Skin of body (tissue), 2 donors: ENCODE data around the gene PASD1. TPM values are rescaled to one million over a fixed set of nuclear protein-coding genes. Genes with fewer than 3 reads are reported as not detected.
"Not testable (repeated sequence)": the region's sequence is repeated elsewhere in the genome, so short reads cannot be mapped to it uniquely, and the experiment has no call there.

ENCODE experiments used
- DNase-seq: peaks from one replicate; lab custom pipeline; 2025; lab: John Stamatoyannopoulos, UW
- total RNA-seq: library from RNA; depleted of rRNA; stranded (reverse); fragments of >200 nt; gene quantifications from one replicate; pipeline ENCODE4 v1.2.3, GENCODE V29; 2014

Gene PASD1
- total RNA-seq: not detected

GRCh38 chrX:151563449-151563848 is at the start of gene PASD1:
Gene PASD1 (plus strand): TSS chrX:151563675. CDS start chrX:151601554, 37,879 bp downstream.
- no peak for DNase-seq

DNA sequence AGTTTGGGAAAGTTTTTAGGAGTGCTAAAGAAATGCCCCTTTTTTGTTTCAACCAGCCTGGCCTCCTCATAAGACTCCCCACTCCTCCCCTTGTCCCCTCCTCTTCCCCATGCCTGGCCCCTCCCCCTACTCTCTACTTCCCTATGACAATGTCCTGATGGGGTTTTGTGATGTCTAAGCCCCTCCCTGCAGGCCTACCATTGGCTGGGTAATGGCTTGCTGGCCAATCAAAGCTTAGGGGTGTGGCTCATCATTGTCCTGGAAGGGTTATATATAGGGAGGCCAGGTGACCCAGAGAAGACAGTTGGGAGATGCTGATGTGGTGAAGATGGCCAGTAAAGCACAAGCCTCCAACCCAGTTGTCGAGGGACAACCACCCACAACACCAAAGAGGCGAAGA is 48.2 kb upstream of the PASD1 start:
- DNase-seq: no peak

- no peak for DNase-seq
These were observed 46.8 kb upstream of the PASD1 start for GRCh38 chrX:151516538-151517187.

DNA sequence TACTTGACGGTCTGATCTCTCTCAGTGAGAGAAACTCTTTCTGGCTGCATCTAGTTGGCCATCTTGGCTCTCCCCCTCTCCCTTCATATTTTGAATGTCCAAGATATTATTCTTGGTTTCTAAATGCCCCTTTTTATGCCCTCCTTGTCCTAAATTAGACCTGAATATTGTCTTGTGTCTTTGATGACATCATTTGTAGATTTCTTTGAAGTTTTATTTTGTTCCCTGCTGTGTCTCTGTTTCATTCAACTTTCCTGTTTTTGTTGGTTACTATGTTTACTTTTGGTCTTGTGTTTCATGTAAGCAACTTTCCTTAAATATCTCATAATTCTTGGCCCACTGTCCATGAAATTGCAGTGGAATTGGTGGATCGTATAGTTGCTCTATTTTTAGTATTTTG is 46.1 kb upstream of the PASD1 start:
- no peak for DNase-seq

- DNase-seq: no peak
These were observed 40.1 kb upstream of the PASD1 start for GRCh38 chrX:151523351-151523750.

DNA sequence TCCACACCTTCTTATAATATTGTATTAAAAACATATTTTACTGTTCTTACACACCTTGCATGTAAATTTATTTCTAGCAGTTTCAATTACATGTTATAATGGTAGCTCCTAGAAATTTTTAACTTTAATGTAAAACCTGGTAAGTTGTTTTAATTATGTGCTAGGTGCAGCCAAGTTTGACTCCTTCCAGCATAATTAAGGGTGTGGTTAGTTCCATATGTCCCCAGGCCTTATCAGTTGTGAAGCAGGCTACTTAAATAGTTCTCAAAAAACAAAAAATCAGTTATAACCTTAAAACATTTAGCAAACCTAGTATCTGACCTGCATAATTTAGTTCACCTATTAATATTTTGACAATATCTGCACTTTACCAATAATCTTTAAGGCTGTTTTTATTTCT is 26.9 kb upstream of the PASD1 start:
- DNase-seq: no peak

GRCh38 chrX:151537572-151537971 is 25.9 kb upstream of the PASD1 start:
- DNase-seq: no peak

GRCh38 chrX:151538190-151539122 is 25.0 kb upstream of the PASD1 start:
- DNase-seq: no peak

- DNase-seq: no peak
These were observed 19.8 kb upstream of the PASD1 start for GRCh38 chrX:151543706-151544105.

DNA sequence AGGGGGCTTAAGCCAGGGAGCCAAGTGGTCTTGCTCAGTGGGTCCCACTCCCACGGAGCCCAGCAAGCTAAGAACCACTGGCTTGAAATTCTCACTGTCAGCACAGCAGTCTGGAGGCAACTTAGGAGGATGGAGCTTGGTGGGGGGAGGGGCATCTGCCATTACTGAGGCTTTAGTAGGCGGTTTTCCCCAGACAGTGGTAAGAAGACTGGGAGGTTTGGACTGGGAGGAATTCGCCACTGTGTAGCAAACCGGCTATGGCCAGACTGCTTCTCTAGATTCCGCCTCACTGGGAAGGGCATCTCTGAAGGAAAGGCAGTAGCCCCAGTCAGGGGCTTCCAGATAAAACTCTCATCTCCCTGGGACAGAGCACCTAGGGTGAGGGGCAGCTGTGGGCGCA is 17.2 kb upstream of the PASD1 start:
- not testable (repeated sequence) for DNase-seq

DNA sequence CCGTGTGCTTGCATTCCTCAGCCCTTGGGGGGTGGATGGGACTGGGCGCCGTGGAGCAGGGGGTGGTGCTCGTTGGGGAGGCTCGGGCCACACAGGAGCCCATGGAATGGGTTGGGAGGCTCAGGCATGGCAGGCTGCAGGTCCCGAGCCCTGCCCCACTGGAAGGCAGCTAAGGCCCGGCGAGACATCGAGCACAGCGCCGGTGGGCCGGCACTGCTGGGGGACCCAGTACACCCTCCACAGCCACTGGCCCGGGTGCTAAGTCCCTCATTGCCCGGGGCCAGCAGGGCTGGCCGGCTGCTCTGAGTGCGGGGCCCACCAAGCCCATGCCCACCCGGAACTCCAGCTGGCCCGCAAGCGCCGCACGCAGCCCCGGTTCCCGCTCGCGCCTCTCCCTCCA is 12.3 kb upstream of the PASD1 start:
- DNase-seq: not testable (repeated sequence)

GRCh38 chrX:151552743-151553142 is 10.7 kb upstream of the PASD1 start:
- no peak for DNase-seq

DNA sequence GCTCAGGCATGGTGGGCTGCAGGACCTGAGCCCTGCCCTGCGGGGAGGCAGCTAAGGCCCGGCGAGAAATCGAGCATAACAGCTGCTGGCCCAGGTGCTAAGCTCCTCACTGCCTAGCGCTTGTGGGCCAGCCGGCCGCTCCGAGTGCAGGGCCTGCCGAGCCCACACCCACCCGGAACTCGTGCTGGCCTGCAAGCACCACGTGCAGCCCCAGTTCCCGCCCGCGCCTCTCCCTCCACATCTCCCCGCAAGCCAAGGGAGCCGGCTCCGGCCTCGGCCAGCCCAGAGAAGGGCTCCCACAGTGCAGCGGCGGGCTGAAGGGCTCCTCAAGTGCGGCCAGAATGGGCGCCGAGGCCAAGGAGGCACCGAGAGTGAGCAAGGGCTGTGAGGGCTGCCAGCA is 8.2 kb upstream of the PASD1 start:
- not testable (repeated sequence) for DNase-seq

DNA sequence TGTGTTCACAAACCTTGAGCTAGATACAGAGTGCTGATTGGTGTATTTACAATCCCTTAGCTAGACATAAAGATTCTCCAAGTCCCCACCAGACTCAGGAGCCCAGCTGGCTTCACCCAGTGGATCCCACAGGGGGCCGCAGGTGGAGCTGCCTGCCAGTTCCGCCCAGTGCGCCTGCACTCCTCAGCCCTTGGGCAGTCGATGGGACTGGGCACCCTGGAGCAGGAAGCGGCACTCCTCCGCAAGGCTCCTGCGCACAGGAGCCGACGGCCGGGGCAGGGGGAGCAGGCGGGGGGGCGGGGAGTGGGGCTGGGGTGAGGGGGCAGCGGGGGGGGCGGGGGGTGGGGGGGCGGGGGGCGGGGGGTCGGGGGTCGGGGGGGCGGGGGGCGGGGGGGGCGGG is 990 bp upstream of the PASD1 start:
- not testable (repeated sequence) for DNase-seq

GRCh38 chrX:151563003-151563402 is 472 bp upstream of the PASD1 start:
- DNase-seq: not testable (repeated sequence)

GRCh38 chrX:151564035-151564434 is 560 bp downstream of the PASD1 start:
- DNase-seq: no peak

- not testable (repeated sequence) for DNase-seq
These were observed 3.4 kb downstream of the PASD1 start for GRCh38 chrX:151566872-151567271.

DNA sequence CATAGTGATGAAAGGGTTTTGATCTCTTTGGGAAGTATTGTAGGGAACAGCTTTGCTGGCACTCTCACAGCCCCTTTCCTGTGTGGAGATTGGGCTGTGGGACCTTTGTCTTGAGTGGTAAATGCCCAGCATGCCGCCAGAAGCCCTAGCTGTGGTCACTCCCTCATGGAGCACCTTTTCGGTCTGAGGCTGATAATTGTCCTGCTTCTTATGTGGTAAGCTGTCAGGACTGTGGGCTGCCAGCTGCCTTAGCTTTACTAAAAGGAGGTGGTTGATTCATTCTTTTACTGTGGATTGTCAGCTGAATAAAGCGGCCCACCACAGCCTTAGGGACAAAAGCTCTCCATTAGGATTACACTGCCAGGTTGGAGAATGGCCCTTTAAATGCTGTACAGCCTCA is 7.1 kb downstream of the PASD1 start:
- DNase-seq: no peak

DNA sequence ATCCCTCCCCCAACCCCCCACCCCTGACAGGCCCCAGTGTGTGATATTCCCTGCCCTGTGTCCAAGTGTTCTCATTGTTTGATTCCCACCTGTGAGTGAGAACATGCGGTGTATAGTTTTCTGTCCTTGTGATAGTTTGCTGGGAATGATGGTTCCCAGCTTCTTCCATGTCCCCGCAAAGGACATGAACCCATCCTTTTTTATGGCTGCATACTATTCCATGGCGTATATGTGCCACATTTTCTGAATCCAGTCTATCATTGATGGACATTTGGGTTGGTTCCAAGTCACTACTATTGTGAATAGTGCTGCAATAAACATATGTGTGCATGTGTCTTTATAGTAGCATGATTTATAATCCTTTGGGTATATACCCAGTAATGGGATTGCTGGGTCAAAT is 29.9 kb downstream of the PASD1 start:
- DNase-seq: not testable (repeated sequence)

GRCh38 chrX:151596282-151596681 is 32.8 kb downstream of the PASD1 start:
- DNase-seq: no peak

DNA sequence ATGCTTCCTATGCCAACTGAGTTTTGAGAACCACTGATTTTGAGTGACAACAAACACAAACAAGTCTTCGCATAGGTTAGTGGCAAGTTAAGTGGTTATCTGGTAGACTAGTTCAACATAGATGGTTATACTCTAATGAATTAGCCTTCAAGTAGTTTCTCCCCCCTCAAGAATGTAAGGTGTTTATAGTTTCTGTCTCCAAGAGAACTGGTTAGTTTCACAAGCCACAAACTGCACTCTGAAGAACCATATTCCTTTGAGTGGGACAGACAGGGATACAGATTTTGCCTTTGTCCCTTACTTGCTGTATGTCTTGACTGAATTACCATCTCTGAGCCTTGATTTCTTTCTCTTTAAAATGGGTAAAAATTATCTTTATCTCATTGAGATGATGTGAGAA is 41.5 kb downstream of the PASD1 start:
- DNase-seq: no peak

- no peak for DNase-seq
These were observed 45.7 kb downstream of the PASD1 start for GRCh38 chrX:151609222-151609621.

GRCh38 chrX:151621422-151621821 is 57.9 kb downstream of the PASD1 start:
- no peak for DNase-seq
